CD4-positive, alpha-beta T cell (primary cell): ENCODE data around the gene BACE1-AS. TPM values are rescaled to one million over a fixed set of nuclear protein-coding genes. Genes with fewer than 3 reads are reported as not detected.

ENCODE experiments used
- ATAC-seq: fragments of 200-7000 bp; cut with Tn5 transposase; one replicate; pipeline ENCODE4 v1.10.0; 2022; ENCODE audit warnings: mild to moderate bottlenecking; ENCODE audit not compliant: poor library complexity
- CTCF ChIA-PET: fragments of 350-600 bp; sonication (Branson Sonifier 250); formaldehyde crosslinking; loops from one replicate; lab custom pipeline; 2021; ENCODE audit warnings: antibody characterized with exemption, inconsistent platforms; lab: Charles Lee
- POLR2A ChIA-PET: fragments of 350-600 bp; sonication (Branson Sonifier 250); formaldehyde crosslinking; loops from one replicate; lab custom pipeline; 2021; ENCODE audit warnings: antibody characterized with exemption, inconsistent platforms; lab: Charles Lee
- DNase-seq, 14 experiments: peaks; one replicate each; pipeline ENCODE4 v3.0.0-alpha.2; 2013 to 2020; ENCODE audit warnings: mixed read lengths in 2 of 14
- H3K27ac ChIP-seq, 2 donors: one replicate each; pipeline versions ENCODE4 v1.5.1 to v1.7.0; 2013; ENCODE audit warnings: low read length in 2 of 2, low read depth in 1 of 2, mild to moderate bottlenecking in 1 of 2
- H3K27me3 ChIP-seq, 2 experiments: 1 replicate in 1 of 2; 2 replicates in 1 of 2; pipeline versions ENCODE4 v1.6.1 to v1.7.0; 2013; ENCODE audit warnings: low read length in 2 of 2, control low read depth in 1 of 2, mild to moderate bottlenecking in 1 of 2, moderate library complexity in 1 of 2; ENCODE audit not compliant: insufficient read depth in 2 of 2, control insufficient read depth in 1 of 2
- H3K36me3 ChIP-seq: one replicate; pipeline ENCODE4 v1.6.1; 2013; ENCODE audit warnings: low read length, control low read depth; ENCODE audit not compliant: insufficient read depth
- H3K4me1 ChIP-seq: one replicate; pipeline ENCODE4 v1.6.1; 2013; ENCODE audit warnings: low read length, control low read depth; ENCODE audit not compliant: insufficient read depth
- H3K4me3 ChIP-seq: one replicate; pipeline ENCODE4 v1.5.1; 2013; ENCODE audit warnings: mild to moderate bottlenecking, low read length, moderate library complexity
- H3K9me3 ChIP-seq, 2 experiments: 1 replicate in 1 of 2; 2 replicates in 1 of 2; pipeline versions ENCODE4 v1.6.1 to v1.7.0; 2013; ENCODE audit warnings: low read length in 2 of 2, mild to moderate bottlenecking in 2 of 2, control low read depth in 1 of 2, moderate library complexity in 1 of 2; ENCODE audit not compliant: control insufficient read depth in 1 of 2, insufficient read depth in 1 of 2
- H3K27ac Mint-ChIP-seq: one replicate; pipeline ENCODE4 v1.8.0; 2020; ENCODE audit warnings: mixed read lengths
- H3K27me3 Mint-ChIP-seq: one replicate; pipeline ENCODE4 v1.8.0; 2021; ENCODE audit warnings: mixed read lengths
- H3K36me3 Mint-ChIP-seq: one replicate; pipeline ENCODE4 v1.8.0; 2021; ENCODE audit warnings: low read depth, mixed read lengths
- H3K4me1 Mint-ChIP-seq: one replicate; pipeline ENCODE4 v1.8.0; 2021; ENCODE audit warnings: low read depth, mixed read lengths
- H3K4me3 Mint-ChIP-seq: one replicate; pipeline ENCODE4 v1.8.0; 2020; ENCODE audit warnings: mild to moderate bottlenecking, mixed read lengths
- H3K9me3 Mint-ChIP-seq: one replicate; pipeline ENCODE4 v1.8.0; 2020; ENCODE audit warnings: mixed read lengths
- intact Hi-C, 2 experiments: fragments of 100-400 bp; cut with DNase I in 1 of 2; cut with micrococcal nuclease in 1 of 2; formaldehyde crosslinking; loops; one replicate each; pipeline versions ENCODE4 v1.15.1 to v1.9.0; 2023 to 2025; cut with DNase I, micrococcal nuclease
- total RNA-seq, 174 experiments: library from RNA in 2 of 174; stranded (reverse) in 2 of 174; gene quantifications; one replicate each; pipeline ENCODE4 v1.2.3 and lab custom pipeline; 2021 to 2026
- TF ChIP-seq, protein P1 (sequence below): fragments of 200-600 bp; IDR thresholded peaks from one replicate; pipeline ENCODE4 v1.8.0; 2022; ENCODE audit warnings: antibody characterized with exemption, mild to moderate bottlenecking

Gene BACE1-AS
- total RNA-seq, 2 experiments from 2014 or later: 0.99 to 1.2 TPM

- intact Hi-C loops: no loop called here
- no peak overlapping the region for H3K4me3 Mint-ChIP-seq
- Histone ChIP-seq H3K27me3 (no peaks in the 10 kb centered on the region), H3K9me3 (no peaks in the 10 kb centered on the region), H3K4me3 (no peak overlapping the region), H3K4me1 (no peaks in the 10 kb centered on the region), H3K27ac (no peak overlapping the region), H3K36me3 (peaks cover 46% of the 10 kb centered on the region)
- H3K36me3 Mint-ChIP-seq: peaks cover 73% of the 10 kb centered on the region
- DNase-seq: no peak
- ChIA-PET CTCF (no interaction called here), POLR2A (no interaction called here)
- H3K27me3 Mint-ChIP-seq: no peaks in the 10 kb centered on the region
- no peak overlapping the region for H3K27ac Mint-ChIP-seq
- H3K9me3 Mint-ChIP-seq: no peaks in the 10 kb centered on the region
- no peaks in the 10 kb centered on the region for H3K4me1 Mint-ChIP-seq
- ATAC-seq: no peak
- TF ChIP-seq, protein P1, sequence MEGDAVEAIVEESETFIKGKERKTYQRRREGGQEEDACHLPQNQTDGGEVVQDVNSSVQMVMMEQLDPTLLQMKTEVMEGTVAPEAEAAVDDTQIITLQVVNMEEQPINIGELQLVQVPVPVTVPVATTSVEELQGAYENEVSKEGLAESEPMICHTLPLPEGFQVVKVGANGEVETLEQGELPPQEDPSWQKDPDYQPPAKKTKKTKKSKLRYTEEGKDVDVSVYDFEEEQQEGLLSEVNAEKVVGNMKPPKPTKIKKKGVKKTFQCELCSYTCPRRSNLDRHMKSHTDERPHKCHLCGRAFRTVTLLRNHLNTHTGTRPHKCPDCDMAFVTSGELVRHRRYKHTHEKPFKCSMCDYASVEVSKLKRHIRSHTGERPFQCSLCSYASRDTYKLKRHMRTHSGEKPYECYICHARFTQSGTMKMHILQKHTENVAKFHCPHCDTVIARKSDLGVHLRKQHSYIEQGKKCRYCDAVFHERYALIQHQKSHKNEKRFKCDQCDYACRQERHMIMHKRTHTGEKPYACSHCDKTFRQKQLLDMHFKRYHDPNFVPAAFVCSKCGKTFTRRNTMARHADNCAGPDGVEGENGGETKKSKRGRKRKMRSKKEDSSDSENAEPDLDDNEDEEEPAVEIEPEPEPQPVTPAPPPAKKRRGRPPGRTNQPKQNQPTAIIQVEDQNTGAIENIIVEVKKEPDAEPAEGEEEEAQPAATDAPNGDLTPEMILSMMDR: no peak
Observed at GRCh38 chr11:117251506-117251905, 39.6 kb upstream of the BACE1-AS start.

DNA sequence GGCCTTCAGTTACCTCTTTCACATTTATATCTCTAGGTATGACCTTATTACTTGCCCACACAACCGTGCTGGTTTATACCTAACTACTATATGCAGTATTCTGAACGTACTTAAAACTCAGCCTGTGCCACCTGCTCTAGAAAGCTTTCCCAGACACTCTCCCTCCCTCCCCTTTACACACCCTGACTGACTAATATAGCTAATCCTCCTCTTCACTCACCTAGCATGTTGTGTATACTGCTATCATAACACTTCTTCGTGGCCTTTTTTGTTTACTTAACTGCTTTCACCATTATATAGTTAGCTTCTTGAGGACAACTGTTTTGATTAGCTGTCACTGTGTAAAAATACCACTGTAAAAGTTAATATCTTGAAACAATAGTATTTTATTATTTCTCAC is 35.2 kb upstream of the BACE1-AS start:
- Mint-ChIP-seq H3K27ac (no peak overlapping the region), H3K4me3 (no peak overlapping the region), H3K36me3 (peaks cover 67% of the 10 kb centered on the region), H3K27me3 (no peaks in the 10 kb centered on the region), H3K4me1 (peaks cover 5% of the 10 kb centered on the region), H3K9me3 (no peaks in the 10 kb centered on the region)
- Histone ChIP-seq H3K4me1 (no peaks in the 10 kb centered on the region), H3K9me3 (no peaks in the 10 kb centered on the region), H3K27me3 (no peaks in the 10 kb centered on the region), H3K4me3 (no peak overlapping the region), H3K27ac (no peak overlapping the region), H3K36me3 (peaks cover 21% of the 10 kb centered on the region)
- DNase-seq (no peak), ATAC-seq (no peak)
- ChIA-PET POLR2A (no interaction called here), CTCF (no interaction called here)
- TF ChIP-seq, protein P1: no peak
- intact Hi-C loops: no loop called here

GRCh38 chr11:117256573-117256972 is 34.6 kb upstream of the BACE1-AS start:
- no peaks in the 10 kb centered on the region for H3K4me1 ChIP-seq
- ATAC-seq: no peak
- H3K27me3 ChIP-seq: no peaks in the 10 kb centered on the region
- no peak overlapping the region for H3K4me3 ChIP-seq
- Mint-ChIP-seq H3K27ac (no peak overlapping the region), H3K27me3 (no peaks in the 10 kb centered on the region), H3K36me3 (peaks cover 64% of the 10 kb centered on the region), H3K4me3 (no peak overlapping the region), H3K9me3 (no peaks in the 10 kb centered on the region), H3K4me1 (peaks cover 5% of the 10 kb centered on the region)
- H3K36me3 ChIP-seq: peaks cover 21% of the 10 kb centered on the region
- ChIA-PET POLR2A (interaction anchor here (0.7 kb wide), 1 partner anchor 8 kb away, joined by 3 read pairs; no protein-coding TSS in a partner anchor), CTCF (no interaction called here)
- no peak overlapping the region for H3K27ac ChIP-seq
- no peak for DNase-seq
- intact Hi-C loops: no loop called here
- H3K9me3 ChIP-seq: no peaks in the 10 kb centered on the region
- TF ChIP-seq, protein P1: no peak
